HG03064 (cell line): ENCODE results near the gene KLHDC10.
A peak's percentile ranks its signal among the peaks of the same experiment; 100 is the strongest.
"Not testable (repeated sequence)": the region's sequence is repeated elsewhere in the genome, so short reads cannot be mapped to it uniquely, and the experiment has no call there.

ENCODE experiments used
- ATAC-seq: cut with Tn5 transposase; IDR thresholded peaks from one replicate; pipeline ENCODE4 v1.9.1; 2021; ENCODE audit warnings: low read depth; ENCODE audit not compliant: unreplicated experiment

KLHDC10 gene

DNA sequence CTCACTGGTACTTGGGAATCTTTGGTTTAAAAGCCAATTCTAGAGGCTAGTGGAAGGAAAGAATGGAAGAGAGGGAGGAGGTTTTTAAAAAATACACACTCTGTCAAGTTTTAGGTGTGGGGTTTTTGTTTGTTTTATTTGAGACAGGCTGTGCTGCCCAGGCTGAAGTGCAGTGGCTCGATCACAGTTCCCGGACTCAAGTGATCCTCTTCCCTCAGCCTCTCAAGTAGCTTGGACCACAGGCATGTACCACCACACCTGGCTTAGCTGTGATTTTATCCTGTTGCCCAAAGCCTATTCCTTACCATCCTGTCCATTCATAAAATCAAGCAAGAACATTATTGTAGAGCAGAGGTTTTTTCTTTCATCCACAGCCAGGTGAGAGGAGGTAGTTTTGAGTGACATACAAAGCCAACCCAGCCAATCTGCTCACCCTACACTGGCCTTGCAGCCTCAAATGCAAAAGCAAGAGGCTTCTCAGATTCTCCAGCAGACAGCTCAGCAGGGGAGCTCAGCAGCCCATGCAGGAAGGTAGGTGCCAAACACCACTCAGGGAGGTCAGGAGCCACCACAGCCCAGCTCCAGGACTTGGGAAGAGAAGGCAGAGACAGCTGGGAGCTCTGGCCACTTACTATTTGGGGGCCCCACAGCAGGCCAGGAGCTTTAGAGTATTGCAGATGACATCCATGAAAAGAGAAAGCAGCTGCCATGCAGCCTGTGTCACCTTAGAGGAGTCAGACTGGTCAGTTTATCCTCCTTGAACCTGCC, 69.0 kb downstream of the KLHDC10 start:
- no peak for ATAC-seq

DNA sequence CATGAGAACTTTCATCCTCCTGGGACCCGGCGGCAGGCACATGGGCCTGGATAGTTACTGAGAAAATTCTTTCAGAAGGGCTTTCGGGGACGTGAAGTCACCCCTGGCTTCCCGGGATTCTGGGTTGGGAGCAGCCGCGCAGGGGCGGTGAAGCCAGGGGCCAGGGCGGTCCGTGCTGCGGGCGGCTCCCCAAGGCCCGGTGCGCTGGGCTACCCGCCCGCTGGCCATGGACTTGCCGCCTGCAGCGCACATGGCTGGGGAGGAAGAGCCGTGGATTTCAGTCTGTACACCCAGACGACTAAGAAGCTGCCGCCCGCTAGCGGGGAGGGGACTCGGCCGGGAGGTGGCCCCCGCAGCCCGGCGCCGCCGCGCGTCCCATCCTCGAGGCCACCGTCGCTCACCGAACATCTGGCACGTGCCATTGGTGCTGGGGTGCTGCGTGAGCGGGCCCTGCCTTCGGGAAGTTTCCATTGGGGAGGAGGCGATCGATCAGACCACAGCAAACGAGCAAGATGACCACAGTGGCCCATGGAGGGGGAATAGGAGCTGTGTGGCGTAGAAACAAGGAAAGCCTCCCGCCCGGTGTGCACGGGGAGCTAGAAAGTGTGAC, 70.3 kb downstream of the KLHDC10 start:
- no peak for ATAC-seq

DNA sequence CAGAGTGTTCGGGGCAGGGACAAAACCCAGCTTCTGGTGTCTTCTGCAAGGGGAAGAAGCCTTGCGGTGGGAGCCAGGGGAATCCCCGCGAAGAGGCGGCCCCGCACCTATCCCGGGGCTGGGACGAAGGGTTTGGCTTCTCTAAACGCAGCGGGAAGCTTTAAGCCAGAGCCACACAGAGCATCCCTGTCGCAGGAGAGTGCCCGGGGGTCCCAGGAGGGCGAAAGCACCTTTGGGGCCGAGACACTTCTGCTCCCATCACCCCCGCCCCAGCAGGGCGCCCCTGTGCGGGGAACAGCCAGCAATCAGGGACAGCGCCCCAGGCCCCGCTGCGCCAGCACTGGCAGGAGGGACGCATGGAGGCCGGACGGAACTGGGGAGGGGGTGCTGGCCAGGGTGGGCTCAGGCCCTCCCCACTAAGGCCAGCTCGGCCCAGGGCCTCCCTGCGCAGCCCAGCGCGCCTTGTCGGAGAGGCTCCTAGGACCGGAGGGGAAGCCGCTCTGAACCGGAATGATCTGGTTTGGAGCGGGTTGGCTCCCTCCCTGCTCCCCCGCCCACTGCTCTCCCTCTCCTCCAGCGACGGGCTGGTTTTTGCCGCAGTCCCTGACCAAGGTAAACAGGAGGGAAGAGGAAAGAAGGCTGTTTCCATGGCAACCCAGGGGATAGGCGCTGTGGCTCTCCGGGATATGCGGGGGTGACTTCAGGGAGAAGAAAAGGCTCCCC, 71.0 kb downstream of the KLHDC10 start:
- ATAC-seq = no peak

DNA sequence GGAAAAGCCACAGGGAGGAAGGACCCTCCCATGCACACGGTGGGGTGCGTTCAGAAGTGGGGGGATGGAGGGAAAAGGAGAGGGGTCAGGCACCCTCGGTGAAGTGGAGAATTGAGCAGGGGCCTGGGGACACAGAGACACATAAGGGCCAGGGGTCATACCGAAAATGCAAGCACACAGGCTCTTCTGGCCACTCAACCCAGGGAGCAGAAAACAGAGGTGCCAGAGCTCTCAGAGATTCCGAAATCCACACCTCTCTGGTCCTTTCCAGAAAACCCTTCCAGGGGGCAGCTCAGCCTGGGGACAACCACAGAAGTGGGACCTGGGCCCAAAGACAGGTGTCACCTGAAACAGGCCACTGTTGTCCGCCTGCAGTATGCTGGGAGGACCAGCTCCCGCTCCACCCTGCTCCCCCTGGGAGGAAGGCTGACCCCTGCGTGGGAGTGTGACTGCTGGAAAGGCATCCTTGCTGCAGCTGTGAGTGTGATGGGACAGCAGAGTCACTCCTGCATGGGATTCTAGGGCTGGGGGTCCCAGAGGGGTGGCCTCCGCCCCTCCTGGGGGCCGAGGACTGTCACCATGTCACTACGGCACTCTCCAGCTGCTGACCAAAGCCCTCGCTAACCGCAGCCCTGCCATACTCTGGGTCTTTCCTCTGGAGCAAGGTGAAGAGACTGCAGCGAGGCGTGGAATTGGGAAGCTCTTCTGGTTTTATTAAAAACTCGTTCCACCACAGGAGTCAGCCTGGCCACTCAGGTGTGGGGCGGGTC, 71.7 kb downstream of the KLHDC10 start:
- ATAC-seq = no peak

DNA sequence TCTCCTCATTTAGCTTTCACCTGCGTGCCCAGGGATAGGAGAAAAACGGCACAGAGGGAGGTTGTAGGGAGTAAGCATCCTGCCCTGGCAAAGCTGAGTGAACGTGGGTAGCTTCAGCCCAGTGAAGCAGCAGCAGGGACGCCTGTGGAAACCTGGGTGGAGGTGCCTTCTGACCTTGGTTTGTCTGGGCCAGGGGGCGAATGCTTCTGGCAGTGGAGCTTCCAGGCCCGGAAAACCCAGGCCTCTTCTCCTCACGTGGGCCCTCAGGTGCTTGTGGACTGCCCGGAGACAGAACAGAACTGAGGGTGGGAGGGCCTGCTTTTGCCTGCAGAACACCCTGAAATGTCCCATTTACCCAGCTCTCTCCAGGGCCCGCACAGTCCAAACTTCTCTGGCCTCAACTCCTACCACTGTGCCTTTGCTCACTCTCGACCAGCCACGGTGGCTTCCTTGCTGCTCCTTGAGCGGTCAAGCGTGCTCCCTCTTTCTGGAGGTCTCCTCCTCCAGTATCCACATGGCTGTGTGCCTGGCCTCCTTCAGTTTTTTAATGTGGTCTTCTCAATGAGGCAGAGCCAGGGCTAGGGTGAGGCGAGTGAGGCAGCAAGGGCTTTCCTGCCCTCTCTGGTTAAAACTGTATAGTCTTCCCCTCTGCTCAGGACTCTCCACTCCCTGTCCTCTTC, 72.5 kb downstream of the KLHDC10 start:
- ATAC-seq = no peak

DNA sequence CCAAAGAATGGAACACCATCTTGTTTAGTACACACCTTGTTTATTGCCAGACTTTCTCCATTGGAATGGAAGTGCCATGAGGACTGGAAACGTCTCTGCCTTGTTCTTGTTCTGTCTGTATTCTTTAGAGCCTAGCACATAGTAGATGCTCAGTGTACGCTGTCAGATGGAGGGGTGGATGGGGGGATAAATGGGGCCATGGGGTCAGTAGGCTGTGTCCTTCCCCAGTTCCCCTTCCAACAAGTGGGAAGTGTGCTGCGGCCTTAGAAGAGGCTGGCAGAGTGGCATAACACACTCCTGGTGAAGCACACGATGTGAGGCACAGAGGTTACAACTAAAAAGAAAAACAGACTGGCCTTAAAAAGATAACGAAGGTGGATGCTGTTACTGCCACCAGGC, 73.0 kb downstream of the KLHDC10 start:
- ATAC-seq = no peak

DNA sequence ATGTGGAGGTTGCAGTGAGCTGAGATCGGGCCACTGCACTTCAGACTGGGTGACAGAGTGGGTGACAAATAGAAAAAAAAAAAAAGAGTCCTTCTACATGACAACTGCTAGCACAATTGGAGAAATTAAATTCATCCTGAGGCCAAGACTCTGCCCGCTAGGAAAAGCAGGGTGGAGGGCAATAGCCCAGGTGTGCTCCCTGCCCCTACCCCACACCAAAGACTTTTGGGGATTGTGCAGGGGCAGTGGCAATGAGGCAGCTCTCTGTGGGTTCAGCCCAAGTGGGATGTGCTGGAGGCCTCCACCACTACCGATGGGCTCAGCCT, 73.6 kb downstream of the KLHDC10 start:
- no peak for ATAC-seq

DNA sequence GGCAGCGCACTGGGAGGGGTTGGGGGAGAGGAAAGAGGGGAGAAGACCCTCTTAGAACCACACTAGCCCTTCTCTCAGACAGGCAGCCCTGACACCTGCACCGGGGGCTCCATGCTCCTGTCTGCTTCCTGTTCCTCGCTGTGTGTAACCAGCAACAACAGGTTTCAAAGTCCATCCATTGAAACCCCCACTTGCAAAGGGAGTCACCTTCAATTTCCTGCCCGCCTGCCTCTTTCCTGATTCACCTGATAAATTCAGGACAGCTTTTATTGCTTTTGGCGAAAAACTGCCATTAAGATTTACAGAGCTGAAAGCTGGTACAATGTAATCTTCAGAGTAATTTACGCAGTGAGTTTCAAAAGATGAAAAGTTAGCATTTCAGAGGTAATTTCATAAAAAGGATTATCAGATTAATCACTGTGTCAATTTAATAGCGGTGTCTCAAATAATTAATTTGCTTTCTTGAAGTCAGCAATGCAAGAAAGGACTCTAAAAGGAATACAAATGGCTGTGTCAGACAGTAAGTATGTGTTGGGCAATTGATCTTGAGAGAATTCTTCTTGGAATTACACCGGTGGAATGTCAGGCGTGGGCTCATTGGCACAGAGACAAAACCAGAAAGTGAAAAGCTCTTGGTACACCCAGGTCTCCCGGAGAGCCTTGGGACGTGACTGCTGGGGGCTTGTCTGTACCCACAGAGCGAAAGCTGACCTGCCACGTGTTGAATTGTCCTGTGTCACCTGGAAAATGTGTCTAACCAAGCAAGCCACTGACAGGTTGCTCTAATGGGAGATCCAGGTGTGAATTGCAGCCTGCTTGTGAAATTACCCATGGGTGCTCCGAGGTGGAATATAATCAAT, 74.2 kb downstream of the KLHDC10 start:
- no peak for ATAC-seq

DNA sequence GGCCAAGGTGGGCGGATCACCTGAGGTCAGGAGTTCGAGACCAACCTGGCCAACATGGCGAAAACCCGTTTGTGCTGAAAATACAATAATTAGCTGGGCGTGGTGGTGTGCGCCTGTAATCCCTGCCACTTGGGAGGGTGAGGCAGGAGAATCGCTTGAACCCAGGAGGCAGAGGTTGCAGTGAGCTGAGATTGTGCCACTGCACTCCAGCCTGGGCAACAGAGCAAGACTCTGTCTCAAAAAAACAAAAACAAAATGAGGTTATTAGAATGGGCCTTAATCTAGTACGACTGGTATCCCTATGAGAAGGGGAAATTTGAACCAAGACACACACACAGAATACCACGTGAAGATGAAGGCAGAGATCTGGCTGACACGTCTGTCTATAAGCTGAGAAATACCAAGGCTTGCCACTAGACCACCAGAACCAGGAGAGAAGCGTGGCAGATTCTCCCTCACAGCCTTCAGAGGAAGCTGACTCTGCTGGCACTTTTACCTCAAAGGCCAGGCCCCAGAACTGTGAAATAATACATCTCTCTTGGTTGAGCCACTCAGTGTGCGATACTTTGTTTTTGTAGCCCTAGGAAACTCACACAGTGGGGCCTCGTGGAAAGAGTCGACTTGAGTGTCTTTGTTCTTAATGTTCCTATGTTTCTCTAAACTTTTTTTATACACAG, 75.2 kb downstream of the KLHDC10 start:
- ATAC-seq = no peak

DNA sequence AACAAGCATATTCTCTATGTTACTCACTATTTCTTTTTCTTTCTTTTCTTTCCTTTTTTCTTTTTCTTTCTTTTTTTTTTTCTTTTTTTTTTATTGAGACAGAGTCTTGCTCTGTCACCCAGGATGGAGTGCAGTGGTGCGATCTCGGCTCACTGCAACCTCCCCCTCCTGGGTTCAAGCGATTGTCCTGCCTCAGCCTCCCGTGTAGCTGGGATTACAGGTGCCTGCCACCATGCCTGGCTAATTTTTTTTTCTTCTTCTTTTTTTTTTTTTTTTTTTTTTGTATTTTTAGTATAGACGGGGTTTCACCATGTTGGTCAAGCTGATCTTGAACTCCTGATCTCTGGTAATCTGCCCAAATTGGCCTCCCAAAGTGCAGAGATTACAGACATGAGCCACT, 75.8 kb downstream of the KLHDC10 start:
- not testable (repeated sequence) for ATAC-seq

DNA sequence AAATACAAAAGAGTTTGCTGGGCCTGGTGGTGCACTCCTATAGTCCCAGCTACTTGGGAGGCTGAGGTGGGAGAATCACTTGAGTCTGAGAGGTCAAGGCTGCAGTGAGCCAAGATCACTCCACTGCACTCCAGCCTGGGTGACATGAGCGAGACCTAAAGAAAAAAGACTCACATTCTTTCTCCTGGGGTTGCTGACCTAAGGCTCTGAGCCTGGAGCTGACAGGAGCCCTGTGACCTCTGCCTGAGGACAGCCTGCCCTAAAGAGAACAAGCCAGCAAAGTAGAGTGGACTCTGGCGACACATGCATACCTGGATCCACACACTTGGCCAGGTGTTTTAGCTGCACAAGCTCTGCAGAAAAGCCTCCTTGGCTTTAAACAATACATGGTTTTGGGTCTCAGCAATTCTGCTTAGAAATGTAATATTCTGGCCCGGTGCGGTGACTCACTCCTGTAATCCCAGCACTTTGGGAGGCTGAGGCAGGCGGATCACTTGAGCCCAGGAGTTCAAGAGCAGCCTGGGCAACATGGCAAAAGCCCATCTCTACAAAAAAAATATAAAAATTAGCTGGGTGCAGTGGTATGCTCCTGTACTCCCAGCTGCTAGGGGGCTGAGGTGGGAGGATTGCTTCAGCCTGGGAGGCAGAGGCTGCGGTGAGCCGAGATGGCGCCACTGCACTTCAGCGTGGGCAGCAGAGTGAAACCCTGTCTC, 76.5 kb downstream of the KLHDC10 start:
- ATAC-seq = no peak

DNA sequence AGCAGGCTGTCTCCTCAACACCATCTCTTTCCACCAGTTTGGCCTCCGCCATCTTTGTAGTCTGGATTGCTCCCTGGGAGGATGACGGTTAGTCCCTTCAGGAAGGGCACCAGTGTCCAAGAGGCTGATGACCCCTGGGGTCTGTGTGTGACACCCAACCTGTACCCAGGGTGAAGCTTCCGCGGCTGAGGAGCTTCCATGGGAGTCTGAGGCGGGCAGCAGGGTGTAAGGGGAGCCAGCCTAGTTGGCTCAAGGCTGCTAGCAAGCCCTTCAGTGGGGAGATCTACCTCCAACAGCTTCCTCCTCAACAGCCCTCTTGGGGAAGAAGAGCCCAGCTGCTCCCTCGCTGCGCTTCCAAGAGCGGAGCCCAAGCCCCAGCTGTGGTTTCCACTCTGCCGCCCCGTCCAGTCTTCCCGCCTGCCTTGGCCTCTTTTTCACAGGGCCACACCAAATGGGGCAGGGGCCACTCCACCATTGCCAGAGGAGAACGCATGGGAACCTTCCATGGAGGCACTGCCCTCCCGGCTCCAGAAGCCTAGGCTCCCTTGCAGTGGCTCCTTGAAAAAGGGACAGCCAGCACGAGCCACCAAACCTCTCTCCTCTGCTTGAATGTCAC, 77.5 kb downstream of the KLHDC10 start:
- no peak for ATAC-seq

DNA sequence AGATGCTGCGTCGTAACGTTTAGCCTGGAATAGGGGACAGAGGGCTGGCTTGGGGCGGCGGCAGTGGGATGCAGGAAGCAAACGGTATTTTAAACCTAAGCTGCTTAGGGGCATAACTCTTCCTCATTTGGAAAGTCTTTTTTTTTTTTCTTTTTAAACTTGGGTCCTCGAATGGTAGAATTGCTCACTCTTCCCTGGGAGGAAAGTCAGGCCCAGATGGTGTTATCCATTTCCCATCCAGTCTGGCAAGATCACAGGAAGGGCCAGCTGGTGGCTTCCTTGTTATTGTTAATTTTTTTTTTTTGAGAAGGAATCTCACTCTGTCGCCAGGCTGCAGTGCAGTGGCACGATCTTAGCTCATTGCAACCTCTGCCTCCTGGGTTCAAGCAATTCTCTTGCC, 78.2 kb downstream of the KLHDC10 start:
- ATAC-seq = no peak

DNA sequence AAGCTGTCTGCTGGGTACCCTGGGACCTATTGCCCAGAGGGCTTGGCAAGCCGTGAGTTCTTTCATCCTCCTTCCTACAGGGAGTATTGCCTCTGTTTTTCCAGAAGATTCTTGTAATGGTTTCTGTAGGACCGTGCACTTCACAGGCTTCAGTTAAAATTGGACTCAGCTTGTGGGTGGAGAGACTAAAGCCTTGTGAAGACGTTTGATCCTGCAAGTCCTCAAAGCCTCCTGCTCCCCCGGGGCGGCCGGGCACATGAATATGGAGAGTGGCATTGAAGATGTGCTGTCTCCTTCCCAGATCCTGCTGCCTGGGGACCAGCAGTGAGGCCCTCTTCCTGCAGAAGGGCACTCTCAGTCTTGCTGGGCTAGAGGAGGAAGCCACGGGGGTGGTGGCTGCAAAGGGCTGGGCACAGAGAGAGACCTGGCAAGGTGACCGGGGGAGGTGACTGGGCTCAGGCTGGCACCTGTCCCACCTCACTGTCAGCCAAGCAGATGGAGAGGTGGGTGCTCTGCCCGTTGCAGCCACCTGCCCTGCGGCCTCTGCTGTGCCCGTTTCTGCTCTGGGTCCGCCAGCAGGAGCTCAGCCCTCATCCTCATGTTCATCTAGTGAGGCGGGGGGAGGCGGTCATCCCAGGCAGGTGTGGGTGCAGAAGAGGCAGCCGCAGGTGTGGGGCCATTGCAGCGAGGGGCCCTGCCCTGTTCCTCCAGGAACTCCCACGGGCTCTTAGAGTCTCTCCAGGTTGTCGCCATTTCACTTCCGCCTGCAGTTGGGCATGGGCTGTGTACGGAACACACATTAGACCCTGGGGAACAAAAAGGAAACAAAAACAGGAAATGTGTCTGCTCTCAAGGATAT, 79.2 kb downstream of the KLHDC10 start:
- peak; percentile 63 for ATAC-seq

DNA sequence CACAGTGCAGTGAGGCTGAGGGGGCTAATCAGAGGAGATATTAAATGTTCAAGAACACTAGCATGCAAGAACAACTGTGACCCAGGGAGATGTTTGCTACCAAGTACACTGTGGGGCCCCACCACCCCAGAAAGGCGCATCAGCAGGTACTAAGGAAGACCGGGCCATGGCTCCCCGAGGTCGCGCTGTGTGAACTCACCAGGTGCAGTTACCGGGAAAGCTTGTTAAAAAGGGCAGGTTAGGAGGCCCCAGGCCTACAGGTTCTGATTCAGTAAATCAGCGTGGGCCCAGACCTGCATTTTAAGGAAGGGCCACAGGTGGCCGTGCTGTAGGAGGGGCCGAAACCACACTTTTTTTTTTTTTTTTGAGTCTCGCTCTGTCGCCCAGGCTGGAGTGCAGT, 80.3 kb downstream of the KLHDC10 start:
- no peak for ATAC-seq

DNA sequence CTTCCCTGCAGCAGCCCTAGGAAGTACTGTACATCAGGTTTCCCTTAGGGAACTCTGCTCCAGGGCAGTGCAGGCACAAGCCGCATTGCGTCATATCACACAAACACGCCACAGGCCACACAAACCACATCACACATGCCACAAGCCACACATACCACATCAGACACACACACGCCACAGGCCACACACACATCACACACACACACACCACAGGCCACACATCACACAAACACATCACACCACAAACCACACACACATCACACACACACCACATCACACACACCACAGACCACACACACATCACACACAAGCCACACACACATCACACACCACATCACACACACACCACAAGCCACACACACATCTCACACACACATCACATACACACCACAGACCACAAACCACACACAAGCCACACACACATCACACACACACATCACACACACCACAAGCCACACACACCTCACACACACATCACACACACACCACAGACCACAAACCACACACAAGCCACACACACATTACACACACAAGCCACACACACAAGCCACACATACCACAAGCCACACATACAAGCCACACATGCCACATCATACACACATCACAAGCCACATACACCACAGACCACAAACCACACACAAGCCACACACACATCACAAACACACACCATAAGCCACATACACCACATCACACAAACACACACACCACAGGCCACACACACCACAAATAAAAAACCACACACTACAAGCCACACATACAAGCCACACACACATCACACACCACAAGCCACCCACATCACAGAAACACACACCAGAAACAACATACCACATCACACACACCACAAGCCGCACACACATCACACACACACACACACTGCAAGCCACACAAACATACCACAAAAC, 81.5 kb downstream of the KLHDC10 start:
- no peak for ATAC-seq
